Activated T-cell treated with anti-CD3 and anti-CD28 coated beads, Interleukin-2, amount 50 U/mL, for 72 hours (primary cell): ENCODE results near the gene ARAF. TPM values are rescaled to one million over a fixed set of nuclear protein-coding genes. Genes with fewer than 3 reads are reported as not detected.

Experiments used
- ATAC-seq, 2 donors: fragments of 150-1000 bp; cut with Tn5 transposase; replicated peaks in 1 of 2; 2 replicates each; pipeline ENCODE4 v1.10.0; 2021; ENCODE audit warnings: moderate library complexity in 2 of 2, mild to moderate bottlenecking in 1 of 2
- DNase-seq, 2 donors: peaks; one replicate each; pipeline ENCODE4 v3.0.0; 2021 to 2022; ENCODE audit warnings: mixed read lengths in 1 of 2
- H3K27ac Mint-ChIP-seq: one replicate; pipeline ENCODE4 v1.8.0; 2022; ENCODE audit warnings: mild to moderate bottlenecking, moderate library complexity, mixed read lengths
- H3K27me3 Mint-ChIP-seq: one replicate; pipeline ENCODE4 v1.8.0; 2022; ENCODE audit warnings: low read depth, mixed read lengths
- H3K36me3 Mint-ChIP-seq, 2 donors: one replicate each; pipeline ENCODE4 v1.8.0; 2022; ENCODE audit warnings: mixed read lengths in 2 of 2, mild to moderate bottlenecking in 1 of 2; ENCODE audit not compliant: insufficient read depth in 2 of 2
- H3K4me1 Mint-ChIP-seq: one replicate; pipeline ENCODE4 v1.8.0; 2022; ENCODE audit warnings: low read depth, mixed read lengths
- H3K4me3 Mint-ChIP-seq, 2 donors: one replicate each; pipeline ENCODE4 v1.8.0; 2022; ENCODE audit warnings: mild to moderate bottlenecking in 2 of 2, mixed read lengths in 2 of 2, moderate library complexity in 2 of 2
- H3K9me3 Mint-ChIP-seq, 2 donors: one replicate each; pipeline ENCODE4 v1.8.0; 2022; ENCODE audit warnings: mixed read lengths in 2 of 2
- total RNA-seq, 2 donors: library from RNA; stranded (reverse); gene quantifications; one replicate each; pipeline ENCODE4 v1.2.3, GENCODE V29; 2022

ARAF gene
- total RNA-seq, 2 donors from 2014 or later, result 94.7 to 97.5 TPM

GRCh38 chrX:47605024-47605423 is 44.0 kb downstream of the ARAF start:
- ATAC-seq, result no peak

GRCh38 chrX:47607091-47607490 is 46.1 kb downstream of the ARAF start:
- H3K27ac Mint-ChIP-seq, result no peak overlapping the region
- H3K9me3 Mint-ChIP-seq, result no peaks in the 10 kb centered on the region
- no peaks in the 10 kb centered on the region for H3K4me1 Mint-ChIP-seq
- DNase-seq (no peak), ATAC-seq (no peak)
- H3K27me3 Mint-ChIP-seq, result peaks cover 7% of the 10 kb centered on the region
- H3K36me3 Mint-ChIP-seq, result no peaks in the 10 kb centered on the region
- no peak overlapping the region for H3K4me3 Mint-ChIP-seq

More at GRCh38 chrX:47605024-47605423, 44.0 kb downstream of the ARAF start:
- H3K9me3 Mint-ChIP-seq, result no peaks in the 10 kb centered on the region
- H3K27ac Mint-ChIP-seq, result no peak overlapping the region
- H3K27me3 Mint-ChIP-seq, result peaks cover 9% of the 10 kb centered on the region
- H3K4me1 Mint-ChIP-seq, result no peaks in the 10 kb centered on the region
- H3K4me3 Mint-ChIP-seq, result no peak overlapping the region
- DNase-seq, result no peak
- no peaks in the 10 kb centered on the region for H3K36me3 Mint-ChIP-seq

DNA sequence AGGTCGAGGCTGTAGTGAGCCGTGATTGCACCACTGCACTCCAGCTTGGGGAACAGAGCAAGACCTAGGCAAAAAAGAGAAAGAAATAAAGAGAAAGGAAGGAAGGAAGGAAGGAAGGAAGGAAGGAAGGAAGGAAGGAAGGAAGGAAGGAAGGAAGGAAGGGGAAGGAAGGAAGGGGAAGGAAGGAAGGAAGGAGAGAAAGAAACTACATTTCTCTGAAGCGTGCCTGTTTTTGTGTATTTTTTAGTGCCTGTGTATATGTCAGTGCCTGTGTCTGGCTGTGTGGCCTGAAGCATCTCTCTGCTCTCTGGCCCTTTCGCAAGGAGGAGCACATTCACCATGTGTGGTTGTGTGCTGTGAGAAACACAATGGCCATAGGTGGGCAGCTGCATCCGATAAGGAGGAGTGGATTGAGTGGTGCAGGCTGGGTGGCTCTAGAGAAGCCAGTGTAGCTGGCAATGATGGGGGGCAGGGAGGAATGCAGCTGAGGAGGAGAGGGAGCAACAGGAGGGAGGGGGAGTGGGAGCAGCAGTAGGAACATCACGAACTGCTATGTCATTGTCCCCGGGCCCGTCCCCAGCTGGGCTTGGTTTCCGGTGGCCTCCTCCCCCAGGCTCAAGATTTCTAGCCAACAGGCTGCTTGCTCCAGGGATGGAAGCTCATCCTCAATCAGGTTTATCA is 47.3 kb downstream of the ARAF start:
- DNase-seq (no peak), ATAC-seq (no peak)
- Mint-ChIP-seq H3K27ac (no peak overlapping the region), H3K9me3 (no peaks in the 10 kb centered on the region), H3K27me3 (peaks cover 12% of the 10 kb centered on the region), H3K36me3 (no peaks in the 10 kb centered on the region), H3K4me1 (no peaks in the 10 kb centered on the region), H3K4me3 (no peak overlapping the region)

DNA sequence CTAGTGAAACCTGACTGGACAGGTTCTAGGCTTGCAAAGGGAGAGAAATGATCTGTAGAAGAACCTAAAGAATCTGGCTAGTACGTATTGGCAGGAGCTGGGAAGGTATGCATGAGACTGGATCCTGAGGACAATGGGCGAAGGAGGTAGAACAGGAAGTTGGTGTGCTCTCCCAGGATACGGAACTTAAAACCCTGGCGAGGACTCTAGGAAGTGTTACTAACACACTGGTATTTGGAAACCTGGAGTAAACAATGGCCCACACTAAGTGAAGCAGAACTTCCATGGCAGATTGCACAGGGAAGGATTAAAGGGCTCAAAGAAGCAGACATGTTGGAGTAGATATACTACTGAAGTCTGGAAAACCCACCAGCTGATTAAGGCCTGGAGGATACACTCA is 49.5 kb downstream of the ARAF start:
- ATAC-seq (no peak), DNase-seq (no peak)
- Mint-ChIP-seq H3K4me3 (no peak overlapping the region), H3K27ac (no peak overlapping the region), H3K36me3 (no peaks in the 10 kb centered on the region), H3K27me3 (peaks cover 12% of the 10 kb centered on the region), H3K4me1 (no peaks in the 10 kb centered on the region), H3K9me3 (no peaks in the 10 kb centered on the region)

DNA sequence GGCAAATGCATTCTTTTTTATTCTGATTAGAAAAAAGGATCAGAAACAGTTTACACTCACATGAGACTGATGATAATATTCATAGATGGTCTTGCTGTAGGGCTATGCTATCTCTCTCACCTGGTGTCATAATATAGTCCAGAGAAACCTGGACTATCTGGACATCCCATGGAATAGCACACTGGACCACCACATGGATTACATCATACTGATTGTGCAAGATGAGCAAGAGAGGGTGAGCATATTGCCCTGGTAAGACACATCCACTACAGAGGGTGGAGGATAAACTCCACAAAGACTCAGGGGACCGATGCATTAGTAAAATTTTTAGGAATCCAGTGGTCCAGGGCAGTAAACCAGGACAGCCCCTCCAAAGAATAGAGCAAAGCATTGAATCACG is 50.5 kb downstream of the ARAF start:
- H3K27me3 Mint-ChIP-seq, result peaks cover 21% of the 10 kb centered on the region
- H3K27ac Mint-ChIP-seq, result no peak overlapping the region
- no peaks in the 10 kb centered on the region for H3K9me3 Mint-ChIP-seq
- H3K4me3 Mint-ChIP-seq, result no peak overlapping the region
- no peak for DNase-seq
- ATAC-seq, result no peak
- H3K36me3 Mint-ChIP-seq, result no peaks in the 10 kb centered on the region
- H3K4me1 Mint-ChIP-seq, result no peaks in the 10 kb centered on the region

GRCh38 chrX:47611926-47612325 is 50.9 kb downstream of the ARAF start:
- Mint-ChIP-seq H3K36me3 (no peaks in the 10 kb centered on the region), H3K4me1 (no peaks in the 10 kb centered on the region), H3K9me3 (no peaks in the 10 kb centered on the region), H3K27ac (no peak overlapping the region), H3K4me3 (no peak overlapping the region), H3K27me3 (peaks cover 25% of the 10 kb centered on the region)
- no peak for ATAC-seq
- no peak for DNase-seq

DNA sequence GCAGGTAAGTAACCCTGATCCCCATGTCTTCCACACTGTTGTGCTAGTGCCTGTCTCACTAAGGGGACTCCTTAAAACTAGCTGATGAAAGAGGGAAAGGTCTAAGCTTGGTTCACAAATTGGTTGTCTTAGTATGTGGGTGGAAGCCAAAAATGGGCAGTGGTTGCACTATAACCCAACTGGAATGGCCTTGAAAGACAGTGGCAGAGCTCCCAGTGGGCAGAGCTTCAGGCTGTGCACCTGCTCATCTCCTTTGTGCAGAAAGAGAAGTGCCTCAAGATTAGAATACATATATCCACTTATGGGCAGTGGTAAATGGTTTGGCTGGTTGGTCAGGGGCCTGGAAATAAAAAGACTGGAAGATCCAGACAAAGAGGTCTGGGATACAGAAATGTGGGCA is 51.4 kb downstream of the ARAF start:
- H3K9me3 Mint-ChIP-seq, result no peaks in the 10 kb centered on the region

DNA sequence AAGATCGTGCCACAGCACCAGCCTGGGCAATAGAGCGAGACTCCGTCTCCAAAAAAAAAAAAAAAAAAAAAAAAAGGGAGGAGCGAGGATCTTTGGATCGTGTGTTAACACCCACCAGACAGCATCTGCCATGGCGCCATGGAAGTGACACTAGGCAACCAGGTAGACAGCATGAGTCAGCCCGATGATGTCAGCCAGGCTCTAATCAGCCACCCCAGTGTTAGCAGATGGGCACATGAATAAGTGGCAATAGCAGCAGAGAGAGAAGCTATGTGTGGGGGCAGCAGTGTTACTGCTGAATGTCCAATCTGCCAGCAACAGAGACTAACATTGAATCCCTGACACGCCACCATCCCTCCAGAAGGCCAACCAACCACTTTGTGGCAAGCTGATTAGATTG is 52.1 kb downstream of the ARAF start:
- peaks cover 34% of the 10 kb centered on the region for H3K27me3 Mint-ChIP-seq
- H3K9me3 Mint-ChIP-seq, result no peaks in the 10 kb centered on the region
- no peak overlapping the region for H3K4me3 Mint-ChIP-seq
- H3K36me3 Mint-ChIP-seq, result no peaks in the 10 kb centered on the region
- ATAC-seq (no peak), DNase-seq (no peak)
- no peaks in the 10 kb centered on the region for H3K4me1 Mint-ChIP-seq
- H3K27ac Mint-ChIP-seq, result no peak overlapping the region

More for the DNA sequence above, 51.4 kb downstream of the ARAF start:
- no peak for DNase-seq
- Mint-ChIP-seq H3K27me3 (peaks cover 27% of the 10 kb centered on the region), H3K36me3 (no peaks in the 10 kb centered on the region), H3K4me3 (no peak overlapping the region), H3K27ac (no peak overlapping the region), H3K4me1 (no peaks in the 10 kb centered on the region)
- no peak for ATAC-seq

DNA sequence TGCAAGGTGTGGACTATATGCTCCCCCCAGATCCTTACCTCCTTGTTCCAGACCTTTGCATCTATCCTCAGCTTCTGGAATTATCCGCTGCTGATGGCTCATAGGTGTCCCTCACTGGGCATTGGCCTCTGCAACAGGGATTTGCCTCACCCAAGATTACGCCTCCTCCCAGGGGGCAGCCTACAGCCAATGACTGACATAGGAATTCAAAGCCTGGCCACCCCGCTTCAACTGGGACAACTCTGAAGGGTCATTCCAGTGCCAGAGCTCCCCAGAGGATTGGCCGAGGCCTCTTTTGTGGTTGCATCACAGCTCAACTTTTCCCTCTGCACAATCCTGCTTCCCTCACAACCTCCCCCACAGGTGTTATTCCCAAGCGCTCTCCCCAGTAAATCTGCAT is 53.6 kb downstream of the ARAF start:
- ATAC-seq, result no peak
- no peak for DNase-seq
- H3K27ac Mint-ChIP-seq, result no peak overlapping the region
- H3K9me3 Mint-ChIP-seq, result no peaks in the 10 kb centered on the region
- H3K36me3 Mint-ChIP-seq, result no peaks in the 10 kb centered on the region
- peaks cover 6% of the 10 kb centered on the region for H3K4me1 Mint-ChIP-seq
- H3K27me3 Mint-ChIP-seq, result peaks cover 39% of the 10 kb centered on the region
- H3K4me3 Mint-ChIP-seq, result no peak overlapping the region

DNA sequence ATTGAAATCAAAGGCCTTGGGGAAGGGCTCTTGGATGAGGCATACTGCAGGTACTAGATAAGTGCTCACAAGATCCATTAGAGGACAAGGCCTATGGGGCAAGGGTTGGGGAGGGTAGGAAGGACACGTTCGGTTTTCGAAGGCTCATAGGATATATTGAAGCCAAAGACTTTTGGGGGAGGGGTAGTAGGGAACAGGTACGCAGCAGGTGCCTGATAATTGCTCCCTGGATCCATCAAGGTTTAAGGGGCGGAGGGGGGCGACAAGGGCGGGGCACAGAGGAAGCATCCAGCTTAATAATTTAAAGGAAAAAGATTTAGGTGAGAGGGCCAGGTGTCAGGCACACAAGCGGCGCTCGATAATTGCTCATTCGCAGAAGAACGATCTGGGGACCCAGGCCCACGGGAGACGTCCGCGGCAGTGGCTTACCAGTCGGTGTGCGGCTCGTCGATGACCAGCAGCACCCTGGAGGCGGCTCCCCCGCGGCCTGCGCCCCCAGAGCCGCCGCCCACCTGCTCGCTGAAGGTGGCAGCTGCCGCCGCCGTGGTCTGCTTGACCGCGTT is 58.0 kb downstream of the ARAF start:
- DNase-seq (no peak), ATAC-seq (no peak)
- Mint-ChIP-seq H3K27ac (no peak overlapping the region), H3K36me3 (no peaks in the 10 kb centered on the region), H3K9me3 (no peaks in the 10 kb centered on the region), H3K4me1 (peaks cover 14% of the 10 kb centered on the region), H3K4me3 (peak overlapping the region; percentile 50 to 71), H3K27me3 (peaks cover 49% of the 10 kb centered on the region)

DNA sequence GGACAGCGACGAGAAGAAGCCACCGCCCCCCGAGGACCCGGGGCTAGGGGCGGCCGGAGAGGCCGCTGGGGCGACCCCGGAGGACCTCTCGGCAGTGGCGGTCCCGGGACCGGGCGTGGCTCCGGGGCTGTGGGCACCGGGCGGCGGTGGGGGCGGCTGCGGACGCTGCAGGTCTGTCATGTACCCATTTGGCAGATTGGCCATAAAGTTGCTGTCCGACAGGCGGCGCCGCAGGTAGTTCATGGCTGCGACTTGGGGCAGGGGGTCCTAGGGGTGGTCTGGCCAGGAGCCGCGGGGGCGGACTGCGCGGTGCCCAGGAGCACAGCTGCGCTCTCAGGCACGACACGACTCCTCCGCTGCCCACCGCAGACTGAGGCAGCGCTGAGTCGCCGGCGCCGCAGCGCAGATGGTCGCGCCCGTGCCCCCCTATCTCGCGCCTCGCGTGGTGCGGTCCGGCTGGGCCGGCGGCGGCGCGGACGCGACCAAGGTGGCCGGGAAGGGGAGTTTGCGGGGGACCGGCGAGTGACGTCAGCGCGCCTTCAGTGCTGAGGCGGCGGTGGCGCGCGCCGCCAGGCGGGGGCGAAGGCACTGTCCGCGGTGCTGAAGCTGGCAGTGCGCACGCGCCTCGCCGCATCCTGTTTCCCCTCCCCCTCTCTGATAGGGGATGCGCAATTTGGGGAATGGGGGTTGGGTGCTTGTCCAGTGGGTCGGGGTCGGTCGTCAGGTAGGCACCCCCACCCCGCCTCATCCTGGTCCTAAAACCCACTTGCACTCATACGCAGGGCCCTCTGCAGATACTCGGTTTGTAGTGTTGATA is 58.7 kb downstream of the ARAF start, which contains the start of gene SYN1:
Gene SYN1, minus strand, starts transcription at position 372 of the 817 bp plus-strand sequence. Its CDS starts 129 bp downstream, at position 243.
- H3K4me1 Mint-ChIP-seq, result peaks cover 14% of the 10 kb centered on the region
- H3K27ac Mint-ChIP-seq, result no peak within 1 kb of the TSS
- H3K27me3 Mint-ChIP-seq, result peaks cover 49% of the 10 kb centered on the region
- DNase-seq (peak; percentile 86 to 87), ATAC-seq (peak; percentile 75 to 79)
- peak within 1 kb of the TSS; percentile 50 to 71 for H3K4me3 Mint-ChIP-seq
- H3K36me3 Mint-ChIP-seq, result no peaks in the 10 kb centered on the region
- H3K9me3 Mint-ChIP-seq, result no peaks in the 10 kb centered on the region

DNA sequence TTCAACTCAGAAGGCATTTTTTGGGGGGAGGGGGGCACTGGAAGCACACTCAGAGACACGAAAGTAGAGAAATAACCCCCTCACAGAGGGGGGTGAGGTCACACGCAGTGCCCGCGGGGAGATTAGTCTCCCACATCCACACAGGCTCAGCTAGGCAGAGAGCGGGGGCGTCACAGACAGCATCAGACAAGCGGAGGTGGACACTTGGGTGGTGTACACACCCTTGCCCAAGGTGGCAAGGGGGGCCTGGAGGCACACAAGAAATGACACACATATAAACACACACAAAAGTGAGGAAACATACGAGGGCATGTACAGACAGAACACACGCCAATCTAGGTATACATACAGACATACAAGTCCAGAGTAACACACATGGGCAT is 59.3 kb downstream of the ARAF start:
- ATAC-seq (peak in 1 of 2 donors; percentile 5), DNase-seq (no peak)
- Mint-ChIP-seq H3K4me1 (peaks cover 14% of the 10 kb centered on the region), H3K4me3 (peak overlapping the region; percentile 49 to 52), H3K36me3 (no peaks in the 10 kb centered on the region), H3K9me3 (no peaks in the 10 kb centered on the region), H3K27ac (no peak overlapping the region), H3K27me3 (peaks cover 49% of the 10 kb centered on the region)
